RCC 7860 (cell line): ENCODE data around the gene DAW1.
"Not testable (repeated sequence)": the region's sequence is repeated elsewhere in the genome, so short reads cannot be mapped to it uniquely, and the experiment has no call there.

Source experiments
- DNase-seq: peaks from one replicate; pipeline ENCODE4 v3.0.0-alpha.2; 2015; ENCODE audit warnings: low spot score
- FAIRE-seq: peaks from 2 replicates; lab custom pipeline; 2012; peaks lifted over from hg19 to GRCh38; lab: Jason Lieb, UNC

Gene DAW1

GRCh38 chr2:227871375-227871791, at the start of gene DAW1:
TSS of gene DAW1 (plus strand) at chr2:227871631. CDS start at chr2:227871690, 59 bp downstream.
- no peak for DNase-seq
- no peak for FAIRE-seq

- FAIRE-seq (peak; percentile 96), DNase-seq (peak; percentile 79)
Observed at GRCh38 chr2:227822416-227823003, 48.9 kb upstream of the DAW1 start.

GRCh38 chr2:227823922-227824321, 47.5 kb upstream of the DAW1 start:
- DNase-seq (no peak), FAIRE-seq (no peak)

- FAIRE-seq (no peak), DNase-seq (no peak)
Observed at GRCh38 chr2:227824711-227825110, 46.7 kb upstream of the DAW1 start.

GRCh38 chr2:227826019-227826521, 45.4 kb upstream of the DAW1 start:
- no peak for DNase-seq
- FAIRE-seq, result no peak

GRCh38 chr2:227826563-227826962, 44.9 kb upstream of the DAW1 start:
- DNase-seq, result no peak
- FAIRE-seq, result no peak

GRCh38 chr2:227827143-227827542, 44.3 kb upstream of the DAW1 start:
- FAIRE-seq (no peak), DNase-seq (no peak)

GRCh38 chr2:227828477-227828912, 42.9 kb upstream of the DAW1 start:
- no peak for FAIRE-seq

GRCh38 chr2:227829337-227829736, 42.1 kb upstream of the DAW1 start:
- FAIRE-seq, result no peak
- DNase-seq, result no peak

More at GRCh38 chr2:227828477-227828912, 42.9 kb upstream of the DAW1 start:
- no peak for DNase-seq

- peak; percentile 28 for DNase-seq
- FAIRE-seq, result no peak
Observed at GRCh38 chr2:227834423-227834822, 37.0 kb upstream of the DAW1 start.

GRCh38 chr2:227834916-227835650, 36.3 kb upstream of the DAW1 start:
- DNase-seq (no peak), FAIRE-seq (no peak)

- not testable (repeated sequence) for FAIRE-seq, DNase-seq
Observed at GRCh38 chr2:227839339-227840129, 31.9 kb upstream of the DAW1 start.

- FAIRE-seq (no peak), DNase-seq (no peak)
Observed at GRCh38 chr2:227846831-227847230, 24.6 kb upstream of the DAW1 start.

GRCh38 chr2:227848146-227848545, 23.3 kb upstream of the DAW1 start:
- no peak for DNase-seq
- FAIRE-seq, result no peak

- FAIRE-seq (peak; percentile 73), DNase-seq (peak; percentile 23)
Observed at GRCh38 chr2:227848586-227848985, 22.8 kb upstream of the DAW1 start.

GRCh38 chr2:227849906-227850305, 21.5 kb upstream of the DAW1 start:
- DNase-seq (peak; percentile 39), FAIRE-seq (peak; percentile 75)

GRCh38 chr2:227853204-227853629, 18.2 kb upstream of the DAW1 start:
- DNase-seq, result peak; percentile 98
- FAIRE-seq, result peak; percentile 99

- FAIRE-seq (no peak), DNase-seq (peak; percentile 94)
Observed at GRCh38 chr2:227853765-227854271, 17.6 kb upstream of the DAW1 start.

GRCh38 chr2:227855440-227855839, 16.0 kb upstream of the DAW1 start:
- DNase-seq (no peak), FAIRE-seq (no peak)

- FAIRE-seq, result no peak
Observed at GRCh38 chr2:227856697-227857096, 14.7 kb upstream of the DAW1 start.

GRCh38 chr2:227860221-227860641, 11.2 kb upstream of the DAW1 start:
- FAIRE-seq, result no peak
- no peak for DNase-seq

More at GRCh38 chr2:227856697-227857096, 14.7 kb upstream of the DAW1 start:
- no peak for DNase-seq
